ENCODE data around the gene MLXIP. TPM values are rescaled to one million over a fixed set of nuclear protein-coding genes. Genes with fewer than 3 reads are reported as not detected.

Gene MLXIP
- total and polyA plus RNA-seq, 9 of the 15 experiments (the other 6 are each of a cell fraction or from before 2014, with no cell fraction given): 2.2 to 66.3 (median 18.1) TPM

DNA sequence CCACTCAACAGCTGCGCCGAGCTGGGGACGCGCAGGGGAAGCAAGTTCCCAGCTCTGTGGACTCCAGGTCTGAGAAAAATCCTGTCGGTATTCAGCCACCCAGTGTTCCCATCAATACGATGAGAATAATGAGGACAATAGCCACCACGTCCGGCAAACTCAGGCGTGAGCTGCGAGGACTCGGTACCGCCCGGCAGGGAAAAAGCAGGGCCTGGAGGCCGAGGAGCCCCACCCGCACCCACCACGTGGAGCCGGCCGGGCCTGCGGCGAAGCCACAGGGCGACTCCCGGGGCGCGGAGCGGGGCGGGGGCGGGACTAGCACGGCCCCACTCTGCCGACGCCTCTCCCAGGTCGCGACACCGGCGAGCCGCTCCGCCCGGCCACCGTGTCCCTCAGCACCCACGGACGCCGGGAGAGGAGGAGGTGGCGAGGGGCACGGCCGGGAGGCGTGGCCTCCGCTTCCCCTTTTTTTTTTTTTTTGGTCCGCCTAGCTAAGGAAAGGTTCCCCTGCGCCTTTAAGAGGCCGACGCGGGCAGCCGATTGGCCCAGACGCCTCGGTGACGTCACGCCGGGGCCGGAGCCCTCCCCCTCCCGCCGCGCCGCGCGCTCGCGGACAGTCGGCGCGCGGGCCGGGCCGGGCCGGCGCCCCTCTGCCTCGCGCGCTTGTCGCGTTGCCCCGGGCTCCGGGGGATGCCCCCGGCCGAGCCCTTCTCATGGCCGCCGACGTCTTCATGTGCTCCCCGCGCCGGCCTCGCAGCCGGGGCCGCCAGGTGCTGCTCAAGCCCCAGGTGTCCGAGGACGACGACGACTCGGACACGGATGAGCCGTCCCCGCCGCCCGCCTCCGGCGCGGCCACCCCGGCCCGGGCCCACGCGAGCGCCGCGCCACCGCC lies at the start of gene MLXIP (continued):
- TF ChIP-seq JUN (IDR thresholded peaks at IDR 0.05; ENCODE audit: borderline replicate concordance, low read depth, low read length): peak; percentile 71
- TF ChIP-seq JUN (CRISPR knock-in tag; IDR thresholded peaks at IDR 0.05; ENCODE audit: borderline replicate concordance): peak; percentile 51; the same call in 1 of the 2 replicates
- TF ChIP-seq SIN3B (IDR thresholded peaks at IDR 0.05; ENCODE audit: low read depth): peak; percentile 19; the same call in 1 of the 2 replicates
- TF ChIP-seq RUNX1 (IDR thresholded peaks at IDR 0.05; ENCODE audit: low read depth): no peak
- TF ChIP-seq, protein P1, sequence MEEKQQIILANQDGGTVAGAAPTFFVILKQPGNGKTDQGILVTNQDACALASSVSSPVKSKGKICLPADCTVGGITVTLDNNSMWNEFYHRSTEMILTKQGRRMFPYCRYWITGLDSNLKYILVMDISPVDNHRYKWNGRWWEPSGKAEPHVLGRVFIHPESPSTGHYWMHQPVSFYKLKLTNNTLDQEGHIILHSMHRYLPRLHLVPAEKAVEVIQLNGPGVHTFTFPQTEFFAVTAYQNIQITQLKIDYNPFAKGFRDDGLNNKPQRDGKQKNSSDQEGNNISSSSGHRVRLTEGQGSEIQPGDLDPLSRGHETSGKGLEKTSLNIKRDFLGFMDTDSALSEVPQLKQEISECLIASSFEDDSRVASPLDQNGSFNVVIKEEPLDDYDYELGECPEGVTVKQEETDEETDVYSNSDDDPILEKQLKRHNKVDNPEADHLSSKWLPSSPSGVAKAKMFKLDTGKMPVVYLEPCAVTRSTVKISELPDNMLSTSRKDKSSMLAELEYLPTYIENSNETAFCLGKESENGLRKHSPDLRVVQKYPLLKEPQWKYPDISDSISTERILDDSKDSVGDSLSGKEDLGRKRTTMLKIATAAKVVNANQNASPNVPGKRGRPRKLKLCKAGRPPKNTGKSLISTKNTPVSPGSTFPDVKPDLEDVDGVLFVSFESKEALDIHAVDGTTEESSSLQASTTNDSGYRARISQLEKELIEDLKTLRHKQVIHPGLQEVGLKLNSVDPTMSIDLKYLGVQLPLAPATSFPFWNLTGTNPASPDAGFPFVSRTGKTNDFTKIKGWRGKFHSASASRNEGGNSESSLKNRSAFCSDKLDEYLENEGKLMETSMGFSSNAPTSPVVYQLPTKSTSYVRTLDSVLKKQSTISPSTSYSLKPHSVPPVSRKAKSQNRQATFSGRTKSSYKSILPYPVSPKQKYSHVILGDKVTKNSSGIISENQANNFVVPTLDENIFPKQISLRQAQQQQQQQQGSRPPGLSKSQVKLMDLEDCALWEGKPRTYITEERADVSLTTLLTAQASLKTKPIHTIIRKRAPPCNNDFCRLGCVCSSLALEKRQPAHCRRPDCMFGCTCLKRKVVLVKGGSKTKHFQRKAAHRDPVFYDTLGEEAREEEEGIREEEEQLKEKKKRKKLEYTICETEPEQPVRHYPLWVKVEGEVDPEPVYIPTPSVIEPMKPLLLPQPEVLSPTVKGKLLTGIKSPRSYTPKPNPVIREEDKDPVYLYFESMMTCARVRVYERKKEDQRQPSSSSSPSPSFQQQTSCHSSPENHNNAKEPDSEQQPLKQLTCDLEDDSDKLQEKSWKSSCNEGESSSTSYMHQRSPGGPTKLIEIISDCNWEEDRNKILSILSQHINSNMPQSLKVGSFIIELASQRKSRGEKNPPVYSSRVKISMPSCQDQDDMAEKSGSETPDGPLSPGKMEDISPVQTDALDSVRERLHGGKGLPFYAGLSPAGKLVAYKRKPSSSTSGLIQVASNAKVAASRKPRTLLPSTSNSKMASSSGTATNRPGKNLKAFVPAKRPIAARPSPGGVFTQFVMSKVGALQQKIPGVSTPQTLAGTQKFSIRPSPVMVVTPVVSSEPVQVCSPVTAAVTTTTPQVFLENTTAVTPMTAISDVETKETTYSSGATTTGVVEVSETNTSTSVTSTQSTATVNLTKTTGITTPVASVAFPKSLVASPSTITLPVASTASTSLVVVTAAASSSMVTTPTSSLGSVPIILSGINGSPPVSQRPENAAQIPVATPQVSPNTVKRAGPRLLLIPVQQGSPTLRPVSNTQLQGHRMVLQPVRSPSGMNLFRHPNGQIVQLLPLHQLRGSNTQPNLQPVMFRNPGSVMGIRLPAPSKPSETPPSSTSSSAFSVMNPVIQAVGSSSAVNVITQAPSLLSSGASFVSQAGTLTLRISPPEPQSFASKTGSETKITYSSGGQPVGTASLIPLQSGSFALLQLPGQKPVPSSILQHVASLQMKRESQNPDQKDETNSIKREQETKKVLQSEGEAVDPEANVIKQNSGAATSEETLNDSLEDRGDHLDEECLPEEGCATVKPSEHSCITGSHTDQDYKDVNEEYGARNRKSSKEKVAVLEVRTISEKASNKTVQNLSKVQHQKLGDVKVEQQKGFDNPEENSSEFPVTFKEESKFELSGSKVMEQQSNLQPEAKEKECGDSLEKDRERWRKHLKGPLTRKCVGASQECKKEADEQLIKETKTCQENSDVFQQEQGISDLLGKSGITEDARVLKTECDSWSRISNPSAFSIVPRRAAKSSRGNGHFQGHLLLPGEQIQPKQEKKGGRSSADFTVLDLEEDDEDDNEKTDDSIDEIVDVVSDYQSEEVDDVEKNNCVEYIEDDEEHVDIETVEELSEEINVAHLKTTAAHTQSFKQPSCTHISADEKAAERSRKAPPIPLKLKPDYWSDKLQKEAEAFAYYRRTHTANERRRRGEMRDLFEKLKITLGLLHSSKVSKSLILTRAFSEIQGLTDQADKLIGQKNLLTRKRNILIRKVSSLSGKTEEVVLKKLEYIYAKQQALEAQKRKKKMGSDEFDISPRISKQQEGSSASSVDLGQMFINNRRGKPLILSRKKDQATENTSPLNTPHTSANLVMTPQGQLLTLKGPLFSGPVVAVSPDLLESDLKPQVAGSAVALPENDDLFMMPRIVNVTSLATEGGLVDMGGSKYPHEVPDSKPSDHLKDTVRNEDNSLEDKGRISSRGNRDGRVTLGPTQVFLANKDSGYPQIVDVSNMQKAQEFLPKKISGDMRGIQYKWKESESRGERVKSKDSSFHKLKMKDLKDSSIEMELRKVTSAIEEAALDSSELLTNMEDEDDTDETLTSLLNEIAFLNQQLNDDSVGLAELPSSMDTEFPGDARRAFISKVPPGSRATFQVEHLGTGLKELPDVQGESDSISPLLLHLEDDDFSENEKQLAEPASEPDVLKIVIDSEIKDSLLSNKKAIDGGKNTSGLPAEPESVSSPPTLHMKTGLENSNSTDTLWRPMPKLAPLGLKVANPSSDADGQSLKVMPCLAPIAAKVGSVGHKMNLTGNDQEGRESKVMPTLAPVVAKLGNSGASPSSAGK (IDR thresholded peaks at IDR 0.05): peak; percentile 97
- no peak for TF ChIP-seq RBM17 (IDR thresholded peaks at IDR 0.05; ENCODE audit: borderline replicate concordance, low read depth, low read length)
- TF ChIP-seq MYBL2 (IDR thresholded peaks at IDR 0.05; ENCODE audit: low read depth): no peak
- TF ChIP-seq MYBL2 (CRISPR knock-in tag; IDR thresholded peaks at IDR 0.05; ENCODE audit: borderline replicate concordance): no peak
- peak; percentile 48; the same call in 1 of the 2 replicates for TF ChIP-seq JUND (IDR thresholded peaks at IDR 0.05; ENCODE audit: borderline replicate concordance, low read depth, low read length)
- no peak; the same call in 2 of the 3 replicates for TF ChIP-seq JUND (tag; IDR thresholded peaks at IDR 0.05; ENCODE audit: borderline replicate concordance, low read depth, low read length)
- TF ChIP-seq ADNP (tag; IDR thresholded peaks at IDR 0.05): no peak
- 0 out of 2 replicates have a peak, but pooled peaks have one; percentile 70 for TF ChIP-seq ILF3 (IDR thresholded peaks at IDR 0.05; ENCODE audit: borderline replicate concordance)
- TF ChIP-seq TCF7 (IDR thresholded peaks at IDR 0.05; ENCODE audit: borderline replicate concordance): no peak
- TF ChIP-seq, protein P2, sequence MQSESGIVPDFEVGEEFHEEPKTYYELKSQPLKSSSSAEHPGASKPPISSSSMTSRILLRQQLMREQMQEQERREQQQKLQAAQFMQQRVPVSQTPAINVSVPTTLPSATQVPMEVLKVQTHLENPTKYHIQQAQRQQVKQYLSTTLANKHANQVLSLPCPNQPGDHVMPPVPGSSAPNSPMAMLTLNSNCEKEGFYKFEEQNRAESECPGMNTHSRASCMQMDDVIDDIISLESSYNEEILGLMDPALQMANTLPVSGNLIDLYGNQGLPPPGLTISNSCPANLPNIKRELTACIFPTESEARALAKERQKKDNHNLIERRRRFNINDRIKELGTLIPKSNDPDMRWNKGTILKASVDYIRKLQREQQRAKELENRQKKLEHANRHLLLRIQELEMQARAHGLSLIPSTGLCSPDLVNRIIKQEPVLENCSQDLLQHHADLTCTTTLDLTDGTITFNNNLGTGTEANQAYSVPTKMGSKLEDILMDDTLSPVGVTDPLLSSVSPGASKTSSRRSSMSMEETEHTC (IDR thresholded peaks at IDR 0.05): no peak
- peak; percentile 76; the same call in 1 of the 2 replicates for TF ChIP-seq KLF1 (tag; IDR thresholded peaks at IDR 0.05)

Data from K562 (cell line).